ENCODE results near the gene AGBL1. TPM values are rescaled to one million over a fixed set of nuclear protein-coding genes. Genes with fewer than 3 reads are reported as not detected.

Gene AGBL1
- total RNA-seq, 1 experiment from 2014 or later, result not detected

GRCh38 chr15:86135041-86135440 lies 55.4 kb downstream of the AGBL1 start:
- no peak for DNase-seq

More at GRCh38 chr15:86135041-86135440, 55.4 kb downstream of the AGBL1 start:
- Histone ChIP-seq H3K56ac (ENCODE audit: insufficient read length, low read depth, low read length) (no peak overlapping the region), H3K27me3 (ENCODE audit: insufficient read depth, low read length) (no peaks in the 10 kb centered on the region), H4K8ac (replicated peaks; ENCODE audit: insufficient read length, low read depth, low read length) (no peak overlapping the region), H3K9me3 (ENCODE audit: control insufficient read depth, low read depth, low read length) (no peaks in the 10 kb centered on the region), H3K9ac (ENCODE audit: extremely low read depth, insufficient read length, low read length) (no peak overlapping the region), H3T11ph (ENCODE audit: low read length) (no peak overlapping the region), H2AFZ (ENCODE audit: low read length) (no peak overlapping the region), H2BK5ac (ENCODE audit: insufficient read length, low read length) (no peak overlapping the region), H3K4ac (ENCODE audit: low read depth, low read length) (no peak overlapping the region), H3K14ac (ENCODE audit: insufficient read depth, low read length) (no peak overlapping the region), H4K91ac (ENCODE audit: insufficient read length, low read depth, low read length) (no peak overlapping the region), H2BK20ac (ENCODE audit: low read depth, low read length, poor library complexity, severe bottlenecking) (no peak overlapping the region), H3K79me2 (ENCODE audit: insufficient read depth, low read length) (no peaks in the 10 kb centered on the region), H2BK12ac (ENCODE audit: insufficient read length, low read depth, low read length) (no peak overlapping the region), H3K27ac (ENCODE audit: insufficient read length, low read depth, low read length) (no peak overlapping the region), H2BK120ac (ENCODE audit: low read depth, low read length, poor library complexity, severe bottlenecking) (no peak overlapping the region), H3K18ac (ENCODE audit: insufficient read length, low read depth, low read length) (no peak overlapping the region), H3K4me2 (ENCODE audit: insufficient read depth, insufficient read length, low read length) (no peak overlapping the region), H4K5ac (ENCODE audit: insufficient read length, low read depth, low read length) (no peak overlapping the region), H3K4me1 (ENCODE audit: insufficient read depth, low read length) (no peaks in the 10 kb centered on the region), H2BK15ac (ENCODE audit: low read depth, low read length) (no peak overlapping the region), H2AK5ac (ENCODE audit: insufficient read length, low read length) (no peak overlapping the region), H3K79me1 (ENCODE audit: insufficient read depth, low read depth, low read length, poor library complexity, severe bottlenecking) (no peaks in the 10 kb centered on the region), H3K23ac (ENCODE audit: insufficient read length, low read depth, low read length) (no peak overlapping the region), H3K23me2 (ENCODE audit: insufficient read length, low read depth, low read length, poor library complexity, severe bottlenecking) (no peaks in the 10 kb centered on the region), H4K20me1 (ENCODE audit: control insufficient read depth, insufficient read depth, insufficient read length) (no peaks in the 10 kb centered on the region)
- no peak overlapping the region; a peak in 1 of 7 replicates for H3K27ac Mint-ChIP-seq
- no peaks in the 10 kb centered on the region; the same call in 1 of the 2 replicates for H3K27me3 Mint-ChIP-seq (ENCODE audit: low read depth)
- TF ChIP-seq CTCF (conservative IDR thresholded peaks at IDR 0.05), result no peak
- H3K4me3 Mint-ChIP-seq, result no peak overlapping the region
- no peaks in the 10 kb centered on the region for H3K36me3 Mint-ChIP-seq (ENCODE audit: insufficient read depth in 1 of 3, low read depth in 3 of 3)
- no CpG with 5 or more reads among the region's 6 CpGs for WGBS (ENCODE audit: extremely low coverage, insufficient read length, low lambda C conversion rate)
- peaks cover 0 to 4% of the 10 kb centered on the region in 2 experiments; a peak in 1 of 4 replicates for H3K4me1 Mint-ChIP-seq
- H3K9me3 Mint-ChIP-seq, result no peaks in the 10 kb centered on the region

All from H9 (cell line).